SK-N-MC (cell line): ENCODE measurements around the gene TMOD2.

ENCODE experiments used
- EZH2 ChIP-seq: fragments of 200-600 bp; sonication (generic); IDR thresholded peaks from one replicate; pipeline ENCODE4 v1.6.1; 2017; ENCODE audit warnings: antibody characterized with exemption
- POLR2AphosphoS5 ChIP-seq: IDR thresholded peaks from 2 replicates; pipeline ENCODE4 v1.6.1; 2012; ENCODE audit warnings: mild to moderate bottlenecking, low read depth, low read length, borderline replicate concordance

- TF ChIP-seq EZH2 (no peak), POLR2AphosphoS5 (no peak)
These were observed 9.4 kb downstream of the TMOD2 start for GRCh38 chr15:51760805-51761204.
